Hematopoietic multipotent progenitor cell treated with erythropoietin and hydrocortisone succinate and interleukin-3 and kit ligand, for 6 days (in vitro differentiated cells): ENCODE results near the gene HAT1.
"Not testable (repeated sequence)": the region's sequence is repeated elsewhere in the genome, so short reads cannot be mapped to it uniquely, and the experiment has no call there.

Experiments
- DNase-seq: peaks from one replicate; pipeline ENCODE4 v3.0.0-alpha.2; 2015

Gene HAT1

DNA sequence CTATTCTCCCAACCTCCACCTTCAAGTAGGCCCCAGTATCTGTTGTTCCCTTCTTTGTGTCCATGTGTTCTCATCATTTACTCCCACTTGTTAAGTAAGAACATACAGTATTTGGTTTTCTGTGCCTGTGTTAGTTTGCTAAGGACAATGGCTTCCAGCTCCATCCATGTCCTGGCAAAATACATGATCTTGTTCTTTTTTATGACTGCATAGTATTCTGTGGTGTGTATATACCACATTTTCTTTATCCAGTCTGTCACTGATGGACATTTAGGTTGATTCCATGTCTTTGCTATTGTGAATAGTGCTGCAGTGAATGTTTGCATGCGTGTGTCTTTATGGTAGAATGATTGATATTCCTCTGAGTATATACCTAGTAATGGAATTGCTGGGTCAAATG is 61.7 kb downstream of the HAT1 start:
- DNase-seq: not testable (repeated sequence)

DNA sequence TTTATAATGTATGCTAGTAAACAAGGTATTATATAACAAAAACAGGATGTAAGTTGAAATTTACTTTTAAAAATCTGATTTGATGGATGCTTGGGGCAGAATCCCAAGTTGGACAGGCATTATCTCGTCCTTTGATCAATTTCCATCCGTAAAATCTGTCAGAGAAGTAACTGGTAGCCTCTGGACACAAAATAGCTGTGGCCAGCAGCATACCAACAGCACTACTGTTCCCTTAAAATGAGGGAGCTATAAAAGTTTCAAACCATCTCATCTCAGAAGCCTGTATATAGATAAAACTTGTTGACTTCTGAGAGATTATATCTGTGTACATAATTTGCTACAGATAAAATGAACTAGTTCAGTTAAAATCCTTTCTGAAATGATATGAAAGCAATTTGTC is 62.8 kb downstream of the HAT1 start:
- no peak for DNase-seq

DNA sequence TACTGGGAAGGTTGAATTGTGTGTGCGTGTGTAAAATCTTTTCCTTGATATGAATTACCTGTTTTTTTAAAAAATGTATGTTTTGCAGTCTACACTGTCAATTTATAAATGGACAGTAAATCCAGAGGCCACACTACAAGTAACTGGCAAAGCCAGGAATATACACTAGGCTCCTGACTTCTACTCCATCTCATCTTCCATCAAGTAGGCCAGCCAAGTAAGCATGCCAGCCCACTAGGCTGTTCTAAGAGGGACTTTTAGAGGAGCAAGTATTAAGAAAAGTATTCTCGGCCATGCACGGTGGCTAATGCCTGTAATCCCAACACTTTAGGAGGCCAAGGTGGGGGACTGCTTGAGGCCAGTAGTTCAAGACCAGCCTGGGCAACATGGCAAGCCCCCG is 64.5 kb downstream of the HAT1 start:
- DNase-seq: no peak

DNA sequence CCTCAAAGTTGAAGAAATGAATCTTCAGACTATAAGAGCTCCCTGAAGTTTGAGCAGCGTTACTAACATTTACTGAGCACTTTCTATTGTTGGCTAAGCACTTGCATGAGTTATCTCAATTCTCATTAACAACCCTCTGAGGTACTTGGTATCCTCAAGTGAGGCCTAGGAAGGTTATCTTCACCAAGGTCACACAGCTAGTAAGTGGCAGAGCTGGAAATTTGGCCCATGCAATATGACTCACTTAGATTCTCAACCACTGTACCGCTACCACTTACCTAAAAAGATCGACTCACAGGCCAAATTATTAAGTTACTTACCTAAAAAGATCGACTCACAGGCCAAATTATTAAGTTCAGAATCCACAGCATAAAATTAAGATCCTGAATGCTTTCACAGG is 68.8 kb downstream of the HAT1 start:
- DNase-seq: no peak

DNA sequence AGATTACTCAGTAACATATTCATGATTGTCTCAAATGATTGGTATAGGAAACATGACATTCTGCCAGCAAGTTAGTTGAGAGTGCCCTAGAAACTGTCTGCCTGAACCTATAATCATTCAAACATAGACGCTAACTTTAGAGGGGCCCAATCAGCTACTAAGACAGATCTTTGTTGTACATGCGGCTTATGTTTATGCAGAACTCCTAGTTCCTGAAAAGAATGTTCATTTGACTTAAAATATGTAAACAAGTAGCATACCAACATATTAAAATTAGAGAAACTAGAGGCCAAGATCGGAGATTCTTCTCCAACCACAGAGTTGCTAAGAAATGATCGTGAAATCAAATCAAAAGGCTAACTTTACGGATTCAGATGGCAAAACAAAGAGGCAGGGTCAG is 73.3 kb downstream of the HAT1 start:
- no peak for DNase-seq

DNA sequence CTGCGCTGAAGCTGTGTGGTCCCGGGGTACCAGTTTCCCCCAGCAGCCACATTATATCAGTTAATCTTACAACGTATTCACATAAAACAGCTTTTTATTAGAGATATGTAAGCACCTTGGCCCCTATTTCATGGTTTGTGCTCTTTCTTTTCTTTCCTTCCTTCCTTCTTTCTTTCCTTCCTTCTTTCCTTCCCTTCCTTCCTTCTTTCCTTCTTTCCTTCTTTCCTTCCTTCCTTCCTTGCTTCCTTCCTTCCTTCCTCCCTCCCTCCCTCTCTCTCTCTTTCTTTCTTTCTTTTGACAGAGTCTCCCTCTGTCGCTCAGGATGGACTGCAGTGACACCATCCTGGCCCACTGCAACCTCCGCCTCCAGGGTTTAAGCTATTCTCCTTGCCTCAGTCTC is 73.8 kb downstream of the HAT1 start:
- no peak for DNase-seq

DNA sequence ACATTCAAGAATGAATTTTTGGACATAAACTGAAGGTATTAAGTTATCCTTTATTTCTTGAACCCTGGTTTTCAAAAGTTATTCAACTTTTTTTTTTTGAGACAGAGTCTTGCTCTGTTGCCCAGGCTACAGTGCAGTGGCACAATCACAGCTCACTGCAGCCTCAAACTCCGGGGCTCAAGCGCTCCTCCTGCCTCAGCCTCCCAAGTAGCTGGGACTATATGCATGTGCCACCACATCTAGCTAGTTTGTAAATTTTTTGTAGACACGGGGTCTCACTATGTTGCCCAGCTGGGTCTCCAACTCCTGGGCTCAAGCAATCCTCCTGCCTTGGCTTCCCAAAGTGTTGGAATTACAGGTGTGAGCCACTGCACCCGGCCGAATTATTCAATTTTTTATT is 74.8 kb downstream of the HAT1 start:
- not testable (repeated sequence) for DNase-seq

DNA sequence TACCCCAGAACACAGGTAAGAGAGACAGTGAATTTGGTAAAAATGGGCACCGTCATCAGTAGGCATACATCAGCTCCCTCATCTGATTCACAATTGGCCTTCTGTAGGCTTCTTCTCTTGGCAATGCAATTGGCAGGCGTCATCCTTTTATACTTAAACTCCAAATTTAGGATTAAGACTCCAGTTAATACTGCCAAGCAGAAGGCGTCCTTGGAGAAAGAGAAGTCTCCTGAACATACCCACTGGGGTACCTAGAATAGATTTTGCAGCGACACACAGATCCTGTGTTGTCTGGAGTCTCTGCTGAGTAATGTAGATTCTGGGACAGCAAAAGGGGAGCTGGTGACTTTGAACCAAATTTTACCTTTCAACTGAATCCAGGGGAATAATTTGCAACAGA is 76.9 kb downstream of the HAT1 start:
- peak; percentile 26 for DNase-seq

DNA sequence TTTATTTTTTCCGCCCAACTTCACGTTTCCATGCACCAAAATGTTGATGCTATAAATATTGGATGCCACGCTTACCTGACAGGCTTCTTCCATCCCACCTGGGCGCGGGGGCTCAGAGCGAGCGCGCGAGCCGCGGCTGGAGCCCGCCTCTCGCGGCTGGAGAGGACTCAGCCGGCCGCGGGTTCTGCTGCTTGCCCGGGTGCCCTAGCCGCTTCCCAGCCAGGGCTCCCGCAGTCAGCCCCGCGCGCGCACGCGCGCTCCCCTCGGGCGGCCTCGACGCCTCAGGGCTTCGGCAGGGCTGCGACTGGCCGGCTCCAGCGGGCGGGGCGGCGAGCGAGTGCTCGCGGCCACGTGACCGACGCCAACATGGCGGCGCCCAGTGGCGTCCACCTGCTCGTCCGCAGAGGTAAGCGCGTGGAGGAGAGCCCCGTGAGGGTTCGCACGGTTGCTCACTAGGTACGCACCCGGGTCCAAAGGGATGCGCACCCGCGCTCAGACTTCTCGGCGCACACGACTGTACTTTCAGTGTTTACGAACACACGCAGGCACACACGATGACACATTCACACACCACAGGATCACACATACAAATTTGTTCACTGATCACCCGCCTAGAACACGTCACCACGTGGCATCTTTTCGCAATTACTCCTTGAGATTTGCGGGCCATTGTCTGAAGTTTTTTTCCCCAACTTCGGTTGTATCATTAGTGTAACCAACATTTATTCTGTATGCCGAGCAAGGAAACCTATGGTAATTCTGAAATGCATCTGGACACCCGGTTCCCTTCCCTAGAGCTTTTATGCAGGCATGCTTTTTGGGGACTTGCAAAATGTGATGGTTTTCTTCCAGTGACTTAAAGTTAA is 77.6 kb downstream of the HAT1 start, which contains the start of gene METAP1D:
TSS of gene METAP1D (plus strand) at position 350 of the 866 bp plus-strand sequence. CDS start at position 367, 17 bp downstream.
- DNase-seq: peak; percentile 94

DNA sequence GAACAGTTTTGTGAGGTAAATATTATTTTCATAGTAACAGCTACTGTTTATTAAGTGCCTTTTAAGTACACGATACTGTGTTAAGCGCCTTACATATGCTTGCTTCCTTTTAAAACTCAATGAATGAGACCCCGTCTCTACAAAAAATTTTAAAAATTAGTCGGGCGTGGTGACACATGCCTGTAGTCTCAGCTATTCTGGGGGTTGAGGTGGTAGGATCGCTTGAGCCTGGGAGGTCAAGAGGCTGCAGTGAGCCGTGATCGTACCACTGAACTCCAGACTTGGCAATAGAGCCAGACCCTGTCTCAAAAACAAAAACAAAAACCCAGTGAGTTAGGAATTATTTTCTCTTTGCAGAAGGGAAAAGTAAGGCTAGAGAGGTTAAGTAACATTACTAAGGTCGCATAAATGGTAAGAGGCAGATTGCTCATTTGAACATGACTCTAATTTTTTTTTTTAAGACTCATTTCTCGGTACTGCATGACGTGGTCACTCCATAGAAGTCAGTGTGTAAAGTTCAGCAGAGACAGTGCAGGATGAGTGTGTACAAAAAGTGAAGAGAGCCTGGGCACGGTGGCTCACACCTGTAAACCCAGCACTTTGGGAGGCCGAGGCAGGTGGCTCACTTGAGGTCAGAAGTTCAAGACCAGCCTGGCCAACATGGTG is 78.6 kb downstream of the HAT1 start:
- DNase-seq: peak; percentile 34

DNA sequence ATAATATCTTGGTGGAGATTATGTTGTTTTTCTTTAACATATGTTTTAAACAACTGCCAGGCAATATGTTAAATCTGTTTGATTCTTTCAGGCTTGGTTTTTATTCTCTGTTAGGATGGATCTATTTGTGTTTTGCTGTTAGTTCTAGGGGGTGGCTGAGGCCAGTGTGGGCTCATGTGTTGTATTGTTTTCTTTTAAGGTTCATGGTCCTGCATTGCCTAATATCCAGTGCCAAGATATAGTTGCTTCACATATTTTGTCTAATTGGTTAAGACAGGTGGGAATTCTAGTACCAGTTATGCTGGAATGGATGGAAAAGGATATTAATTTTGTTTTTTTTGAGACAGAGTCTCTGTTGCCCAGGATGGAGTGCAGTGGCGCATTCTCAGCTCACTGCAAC is 85.1 kb downstream of the HAT1 start:
- no peak for DNase-seq

DNA sequence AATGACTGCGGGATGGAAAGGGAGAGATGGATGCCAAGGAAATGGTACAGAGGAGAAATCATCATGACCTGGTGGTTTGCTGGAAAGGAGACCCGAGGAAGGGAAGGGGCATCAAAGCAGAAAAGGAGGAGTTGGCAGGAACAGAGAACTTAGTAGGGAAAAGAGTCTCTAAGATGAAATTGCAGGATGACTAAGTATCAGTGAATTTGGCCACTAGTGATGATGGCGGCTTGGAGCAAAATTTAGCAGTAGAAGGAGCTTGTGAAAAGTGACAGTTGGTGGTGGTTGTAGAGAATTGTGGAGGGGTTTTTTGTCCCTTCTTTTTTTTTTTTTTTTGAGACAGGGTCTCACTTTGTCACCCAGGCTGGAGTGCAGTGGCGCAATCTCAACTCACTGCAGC is 87.6 kb downstream of the HAT1 start:
- DNase-seq: no peak

DNA sequence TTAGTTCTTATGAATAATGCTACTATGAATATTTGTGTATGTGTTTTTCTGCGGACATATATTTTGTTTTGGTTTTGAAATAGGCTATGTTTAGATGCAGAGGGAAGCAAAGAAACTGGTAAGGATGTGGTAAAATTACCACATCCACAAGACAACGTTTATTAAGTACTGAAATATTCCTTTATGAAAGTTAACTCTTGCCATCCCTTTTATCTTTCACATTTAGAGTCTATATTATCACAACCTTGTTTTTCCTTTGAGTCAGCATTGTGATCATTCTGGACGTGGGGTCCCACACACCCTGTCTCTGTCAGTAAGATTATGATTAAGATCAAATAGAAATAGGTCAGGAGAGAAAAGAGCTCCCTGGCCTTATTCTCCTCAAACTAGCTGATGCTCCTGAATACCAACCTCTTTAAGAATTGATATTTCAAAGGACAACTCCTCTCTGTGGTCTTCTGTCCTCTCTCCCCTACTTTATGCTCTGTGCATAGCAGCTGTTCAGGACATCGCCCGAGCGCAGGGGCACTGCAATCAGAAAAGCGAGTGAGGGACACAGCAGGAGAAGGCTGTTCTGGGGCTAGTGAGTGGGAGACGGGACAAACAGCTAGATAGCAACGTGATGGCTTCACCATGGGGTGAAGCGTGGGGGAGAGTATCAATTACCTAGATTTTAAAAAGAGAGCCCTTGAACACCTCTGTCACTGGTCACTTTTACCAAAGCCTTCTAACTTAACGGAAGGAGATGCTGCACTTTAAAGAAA is 89.7 kb downstream of the HAT1 start:
- peak; percentile 35 for DNase-seq

DNA sequence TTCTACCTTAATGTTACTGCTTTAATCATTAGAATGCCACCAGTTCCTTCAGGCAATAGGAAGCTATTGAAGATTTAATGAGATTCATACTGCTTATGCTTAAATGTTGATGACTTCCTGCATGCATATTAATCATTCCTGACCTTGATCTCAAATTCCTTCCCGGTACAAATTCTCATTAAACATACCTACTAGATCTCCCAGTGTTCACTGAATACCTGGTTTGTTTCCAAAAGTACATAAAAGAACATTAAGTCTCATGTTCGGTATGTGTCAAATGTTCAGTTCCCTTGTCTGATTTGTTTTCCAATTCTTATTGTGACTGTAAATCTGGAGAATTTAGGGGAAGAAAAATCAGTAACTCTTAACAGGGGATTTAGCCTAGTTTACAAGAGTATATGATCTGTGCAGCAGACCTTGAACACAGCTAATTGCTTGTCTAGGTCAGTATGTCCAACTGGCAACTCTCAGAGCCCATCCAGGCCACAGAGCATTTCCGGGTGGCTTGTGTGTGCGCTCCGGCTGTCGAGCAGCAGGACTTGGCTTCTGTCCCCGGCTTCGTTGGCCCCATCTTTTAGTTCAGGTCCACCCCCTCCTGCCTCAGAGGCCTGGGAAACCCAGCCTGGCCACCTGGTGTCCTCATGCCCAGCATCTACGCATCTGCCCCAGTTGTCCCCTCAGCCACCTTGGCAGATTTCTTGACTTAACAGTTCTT is 90.6 kb downstream of the HAT1 start:
- DNase-seq: no peak

DNA sequence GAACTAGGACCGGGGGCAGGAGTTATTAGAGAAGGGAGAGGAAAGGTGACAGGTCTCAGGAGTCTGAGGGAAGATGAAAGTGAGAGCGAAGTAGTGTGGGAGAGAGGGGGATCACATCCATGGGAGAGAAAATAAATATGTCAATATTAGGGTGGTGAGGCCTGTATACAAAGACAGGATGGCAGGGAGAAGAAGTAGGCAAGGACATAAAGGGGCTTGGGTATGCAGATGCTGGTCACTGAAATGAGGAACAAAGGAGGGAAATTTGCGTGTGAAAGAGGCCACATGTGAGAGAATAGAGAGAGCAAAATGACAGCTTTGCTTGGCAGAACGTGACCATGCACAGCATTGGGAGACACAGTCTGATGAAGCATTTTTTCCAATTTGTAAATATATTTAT is 91.1 kb downstream of the HAT1 start:
- peak; percentile 59 for DNase-seq

DNA sequence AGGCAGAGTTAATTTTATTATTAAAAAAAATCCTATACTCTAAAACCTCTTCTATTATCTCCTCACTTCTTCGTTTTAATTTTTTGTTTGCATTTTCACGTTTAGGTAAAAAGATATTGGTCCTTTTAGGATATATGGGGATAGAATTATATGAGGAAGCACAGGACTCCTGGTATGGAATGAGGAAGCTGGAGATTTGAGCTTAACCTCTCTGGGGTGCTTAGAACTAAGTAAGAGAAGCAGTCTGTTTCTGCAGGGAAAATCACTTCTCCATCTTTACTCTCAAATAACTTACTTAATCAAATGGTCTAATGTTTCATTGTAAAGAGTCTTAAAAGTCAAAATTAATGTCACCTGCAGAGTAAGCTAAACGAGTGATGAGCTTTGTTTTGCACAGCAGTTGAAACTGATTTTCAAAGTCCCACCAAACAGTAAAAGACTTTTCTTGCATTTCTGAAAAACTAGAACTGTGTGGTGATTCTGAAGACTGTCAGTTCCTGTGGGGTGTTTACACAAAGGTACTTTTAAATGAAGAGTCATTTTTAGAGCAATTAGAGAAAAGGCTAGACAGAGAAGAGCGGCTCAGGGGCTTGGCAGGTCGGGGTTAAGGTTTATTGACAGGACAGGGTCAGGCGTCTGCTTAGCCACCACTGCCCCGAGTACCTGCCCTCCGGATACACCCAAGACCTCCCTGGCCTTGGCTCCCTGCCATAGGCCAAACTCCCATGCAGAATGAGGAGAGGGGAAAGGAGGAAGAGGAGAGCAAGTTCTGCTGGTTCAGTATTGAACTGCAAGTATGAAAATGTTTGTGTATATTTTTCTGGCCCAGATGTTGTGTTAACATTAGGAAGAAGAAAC is 99.0 kb downstream of the HAT1 start:
- DNase-seq: no peak

DNA sequence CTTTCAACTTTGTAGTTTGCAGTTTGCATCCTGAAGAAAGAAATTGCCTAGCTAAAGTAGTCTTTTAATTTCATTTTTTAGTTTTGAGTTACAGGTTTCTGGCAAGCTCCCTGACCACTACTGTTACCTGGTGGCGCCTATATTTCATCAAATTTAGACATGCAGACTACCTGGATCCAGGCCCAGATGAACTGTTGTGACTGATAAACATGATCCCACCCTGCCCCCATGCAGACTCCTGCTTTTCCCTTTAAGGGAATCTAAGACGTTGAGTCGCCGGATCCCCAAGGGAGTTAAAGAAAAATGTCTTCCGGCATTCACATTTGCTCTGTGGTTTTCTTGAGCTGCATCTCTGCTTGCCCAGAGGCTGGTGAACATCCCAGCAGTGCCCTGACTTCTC is 99.7 kb downstream of the HAT1 start:
- no peak for DNase-seq

DNA sequence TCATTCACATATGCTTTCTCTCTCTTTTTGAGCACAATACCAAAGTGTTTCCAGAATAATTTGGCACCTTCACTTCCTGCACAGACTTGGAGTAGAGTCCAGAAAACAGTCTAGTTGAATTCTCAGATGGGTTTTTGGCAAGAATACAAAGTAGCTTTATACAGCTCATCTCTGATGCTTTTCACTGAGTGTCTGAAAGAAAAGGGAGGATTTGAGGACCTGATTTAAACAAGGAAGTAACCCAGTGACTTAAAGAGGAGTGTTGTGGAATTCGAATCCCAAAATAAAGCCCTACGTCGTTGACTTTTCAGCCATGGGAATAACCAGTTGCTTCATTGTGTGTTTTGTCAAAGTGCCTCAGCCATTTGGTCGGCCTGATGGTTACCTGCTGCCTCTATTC is 109.3 kb downstream of the HAT1 start:
- DNase-seq: no peak
